GM18907 (cell line): Measurements from ENCODE around the gene TMEM203.
A peak's percentile ranks its signal among the peaks of the same experiment; 100 is the strongest.
"Not testable (repeated sequence)": the region's sequence is repeated elsewhere in the genome, so short reads cannot be mapped to it uniquely, and the experiment has no call there.

ENCODE experiments used
- ATAC-seq: cut with Tn5 transposase; IDR thresholded peaks from one replicate; pipeline ENCODE4 v1.9.1; 2021; ENCODE audit warnings: mild to moderate bottlenecking, moderate library complexity; ENCODE audit not compliant: unreplicated experiment

Gene TMEM203, protein sequence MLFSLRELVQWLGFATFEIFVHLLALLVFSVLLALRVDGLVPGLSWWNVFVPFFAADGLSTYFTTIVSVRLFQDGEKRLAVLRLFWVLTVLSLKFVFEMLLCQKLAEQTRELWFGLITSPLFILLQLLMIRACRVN

GRCh38 chr9:137205126-137206069, at the start of gene TMEM203, which contains the start of gene NDOR1:
Gene TMEM203 (minus strand): TSS chr9:137205648. CDS start chr9:137205414, 234 bp downstream.
Gene NDOR1 (plus strand): TSS chr9:137205700. CDS start chr9:137205778, 78 bp downstream.
- peak; percentile 56 for ATAC-seq

GRCh38 chr9:137254624-137255447, 49.4 kb upstream of the TMEM203 start, which contains the start of gene NELFB:
Gene NELFB (plus strand): TSS chr9:137255327.
- ATAC-seq = peak; percentile 74

DNA sequence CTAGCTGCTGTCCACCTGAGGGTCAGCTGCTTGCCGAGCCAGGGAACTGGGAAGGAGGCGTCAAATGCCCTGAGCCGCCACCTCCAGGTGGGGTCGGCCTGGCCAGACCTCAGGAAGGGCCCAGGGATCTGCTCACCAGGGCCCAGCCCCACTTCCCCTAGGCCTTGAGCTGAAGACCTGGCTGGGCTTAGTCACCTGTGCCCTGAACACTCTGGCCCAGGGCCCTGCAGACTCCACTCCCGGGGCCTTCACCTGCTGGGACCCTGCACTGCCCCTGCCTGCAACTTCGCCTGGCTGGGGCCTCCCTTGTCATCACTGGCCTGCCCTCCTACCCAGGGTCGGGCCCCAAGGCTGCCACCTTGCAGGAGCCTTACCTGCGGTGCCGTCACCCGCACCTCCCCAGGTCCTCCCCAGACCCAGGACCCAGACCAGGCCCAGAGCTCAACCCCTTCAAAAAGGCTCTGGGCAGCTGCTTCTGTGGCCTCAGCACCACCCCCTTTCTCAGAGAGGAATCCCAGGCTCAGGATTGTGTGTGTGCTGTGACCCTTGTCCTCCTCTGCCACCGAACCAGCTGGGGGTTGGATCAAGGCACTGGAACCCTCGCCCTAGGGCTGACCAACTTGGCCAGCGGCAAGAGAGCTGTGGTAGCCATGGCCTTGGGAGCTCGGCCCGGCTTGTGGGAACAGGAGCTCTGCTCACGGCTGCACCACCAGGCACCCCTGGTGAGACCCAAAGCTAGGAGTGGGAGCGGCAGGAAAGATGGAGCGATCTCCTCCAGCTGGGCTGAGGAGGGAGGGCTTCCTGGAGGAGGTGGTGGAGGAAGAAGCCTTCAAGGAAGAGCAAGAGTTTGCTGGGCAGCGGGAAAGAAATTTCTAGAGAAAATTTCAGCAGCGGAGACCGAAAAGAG, 48.5 kb upstream of the TMEM203 start:
- ATAC-seq = no peak

DNA sequence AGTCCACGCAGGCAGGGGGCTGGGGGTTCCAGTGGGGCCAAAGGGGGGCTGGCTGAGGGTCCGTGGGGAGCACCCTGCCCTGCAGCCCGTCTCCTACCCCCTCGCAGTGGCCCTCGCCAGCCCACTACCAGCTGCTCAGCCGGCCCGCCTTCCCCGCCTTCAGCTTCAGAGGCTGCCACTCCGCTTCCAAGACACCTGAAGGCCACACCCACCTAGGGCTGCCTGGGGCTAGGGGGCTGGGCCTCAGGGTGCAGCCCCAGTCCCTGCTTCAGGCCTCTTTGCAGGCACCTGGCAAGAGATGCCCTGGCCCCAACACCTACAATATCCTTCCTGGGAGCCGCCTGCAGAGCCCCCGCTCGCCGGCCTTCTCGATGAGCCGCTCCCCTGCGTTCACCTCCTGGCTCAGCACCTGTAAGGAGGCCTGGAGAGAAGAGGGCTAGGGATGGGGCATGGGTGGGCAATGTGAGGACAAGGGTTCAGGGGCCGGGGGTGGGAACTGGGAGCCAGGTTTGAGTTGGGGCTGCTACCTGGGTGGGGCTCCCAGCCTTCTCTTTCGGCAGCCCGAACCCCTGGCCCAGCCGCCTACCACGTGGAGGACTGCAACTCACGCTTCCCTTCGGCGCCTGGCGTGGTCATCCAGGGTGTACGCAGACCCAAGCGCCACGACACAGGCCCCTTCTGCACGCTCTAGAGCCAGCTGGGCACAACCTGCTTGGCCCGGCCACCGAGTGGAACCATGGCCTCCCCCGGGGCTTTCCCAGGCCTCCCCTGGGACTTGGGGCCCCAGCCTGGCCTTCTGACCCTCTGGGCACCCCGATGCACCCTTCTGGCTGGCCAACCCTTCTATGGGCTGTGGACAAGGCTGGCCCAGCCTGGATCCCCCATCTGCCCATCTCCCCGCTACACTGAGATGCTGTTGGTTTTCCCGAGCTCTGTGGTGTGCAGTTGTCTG, 47.4 kb upstream of the TMEM203 start:
- no peak for ATAC-seq

GRCh38 chr9:137251490-137252268, 46.2 kb upstream of the TMEM203 start:
- ATAC-seq = no peak

- ATAC-seq = no peak
These were observed 45.7 kb upstream of the TMEM203 start, which contains the start of gene STPG3 for GRCh38 chr9:137251194-137251461. Gene STPG3 (plus strand): TSS chr9:137251286. CDS start chr9:137251287, 1 bp downstream.

DNA sequence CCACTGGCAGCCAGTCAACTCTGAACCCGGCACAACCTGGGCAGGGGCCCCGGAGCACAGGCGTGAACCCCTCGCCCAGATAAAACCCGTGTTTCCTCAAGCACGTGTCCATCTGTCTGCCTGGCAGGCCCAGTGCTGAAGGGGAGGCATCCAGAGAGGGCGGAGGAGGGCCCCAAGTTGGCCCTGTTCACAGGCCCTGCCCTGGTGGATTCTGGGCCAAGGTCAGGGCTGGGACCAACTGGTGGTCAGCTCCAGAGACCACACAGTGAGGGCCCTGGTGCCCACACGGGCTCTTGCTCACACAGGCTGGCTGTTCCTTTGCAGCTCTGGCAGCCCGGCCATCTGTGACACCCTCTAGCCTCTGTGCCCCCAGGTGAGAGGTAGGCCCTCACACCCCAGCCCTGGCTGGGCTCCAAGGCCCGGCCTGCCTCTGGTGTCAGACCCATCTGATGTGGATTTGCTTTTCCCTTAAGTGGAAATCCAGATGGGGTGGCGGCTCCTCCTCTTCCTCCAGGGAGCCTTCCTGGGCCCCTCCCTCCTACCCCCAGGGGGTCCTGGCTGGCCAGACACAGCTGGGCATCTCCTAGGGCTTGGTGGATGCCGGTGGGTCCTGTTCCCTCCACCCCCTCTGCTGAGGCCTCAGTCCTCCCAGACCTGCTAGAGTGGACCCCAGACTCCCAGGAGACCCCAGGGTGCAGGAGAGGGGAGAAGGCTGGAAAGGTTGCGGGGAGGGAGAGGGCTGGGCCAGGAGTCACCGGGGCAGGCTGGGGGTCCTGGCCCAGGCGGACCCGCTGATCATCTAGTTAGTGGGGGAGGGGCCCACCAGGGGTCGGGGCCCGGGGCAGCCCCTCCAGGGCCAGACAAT, 45.1 kb upstream of the TMEM203 start:
- ATAC-seq = no peak

GRCh38 chr9:137247916-137248175, 42.4 kb upstream of the TMEM203 start:
- no peak for ATAC-seq

DNA sequence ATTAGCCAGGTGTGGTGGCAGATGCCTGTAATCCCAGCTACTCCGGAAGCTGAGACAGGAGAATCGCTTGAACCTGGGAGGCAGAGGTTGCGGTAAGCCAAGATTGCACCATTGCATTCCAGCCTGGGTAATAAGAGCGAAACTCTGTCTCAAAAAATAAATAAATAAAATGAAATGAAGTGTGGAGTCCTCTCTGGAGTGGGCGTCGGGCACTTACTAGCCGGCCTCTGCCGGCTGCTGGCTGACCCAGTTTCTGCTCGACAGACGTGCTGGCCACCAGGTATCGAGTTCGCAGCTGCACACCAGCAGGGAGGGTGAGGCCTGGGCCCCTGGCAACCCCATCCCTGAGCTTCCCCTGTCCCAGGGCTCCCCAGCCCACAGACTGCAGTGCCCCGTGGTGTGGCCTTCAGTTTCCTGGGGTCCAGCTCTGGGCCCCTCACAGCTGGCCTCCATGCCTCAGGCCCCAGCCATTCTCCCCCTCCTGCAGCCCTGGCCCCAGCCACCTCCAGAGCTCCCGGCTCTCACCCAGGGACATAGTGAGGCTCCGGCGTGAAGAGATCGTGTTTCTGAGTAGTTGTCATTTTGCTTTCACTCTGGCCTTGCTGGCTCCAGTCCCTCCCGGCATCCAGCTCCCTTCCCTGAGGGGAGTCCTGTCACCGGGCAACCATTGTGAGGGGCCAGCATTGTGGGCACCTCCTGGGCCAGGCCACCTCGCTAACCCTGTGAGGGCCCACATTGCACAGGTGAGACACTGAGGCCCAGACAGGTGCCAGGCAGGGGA, 41.9 kb upstream of the TMEM203 start:
- no peak for ATAC-seq

DNA sequence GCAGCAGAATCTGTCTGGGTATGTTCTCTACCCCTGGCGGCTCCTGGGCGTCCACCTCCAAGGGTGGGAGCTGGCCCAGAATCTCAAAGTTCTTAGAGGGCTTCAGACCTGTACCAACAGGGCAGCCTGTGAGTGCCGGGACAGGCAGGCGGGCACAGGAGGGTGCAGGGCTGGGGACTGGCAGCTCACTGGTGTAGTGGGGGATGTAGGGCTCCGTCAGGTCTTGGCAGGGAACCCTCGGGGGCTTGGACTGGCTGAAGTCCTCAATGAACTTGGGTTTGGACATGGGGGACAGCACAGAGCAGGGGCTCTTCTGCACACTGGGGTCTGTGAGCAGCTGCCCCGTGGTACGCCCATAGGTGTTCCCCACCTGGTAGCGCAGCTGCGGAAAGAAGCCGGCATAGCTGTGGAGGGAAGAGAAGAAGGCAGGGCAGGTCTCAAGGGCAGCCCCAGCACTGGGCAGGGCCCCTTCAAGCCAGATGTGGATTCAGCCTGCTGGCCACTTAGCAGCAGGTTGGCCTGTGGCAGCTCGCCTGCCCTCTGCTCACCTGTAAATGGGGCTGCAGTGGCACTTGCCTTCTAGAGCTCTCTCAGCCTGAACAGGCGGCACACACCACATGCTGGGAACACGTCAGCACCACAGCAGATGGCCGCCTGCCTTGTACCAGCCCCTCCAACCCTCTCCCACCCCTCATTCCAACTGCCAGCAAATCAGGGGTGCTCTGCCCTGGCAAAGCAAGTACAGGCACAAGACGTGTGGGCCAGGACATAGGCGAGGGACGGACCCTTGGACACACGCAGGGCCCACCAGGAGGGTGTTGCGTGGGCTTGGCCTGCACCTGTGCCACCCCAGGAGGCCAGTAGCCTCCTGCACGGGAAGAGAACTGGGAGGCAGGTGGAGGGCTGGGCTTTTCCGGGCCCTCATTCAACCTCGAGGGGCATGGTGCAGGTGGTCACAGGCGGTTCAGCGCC, 40.3 kb upstream of the TMEM203 start:
- ATAC-seq = no peak

DNA sequence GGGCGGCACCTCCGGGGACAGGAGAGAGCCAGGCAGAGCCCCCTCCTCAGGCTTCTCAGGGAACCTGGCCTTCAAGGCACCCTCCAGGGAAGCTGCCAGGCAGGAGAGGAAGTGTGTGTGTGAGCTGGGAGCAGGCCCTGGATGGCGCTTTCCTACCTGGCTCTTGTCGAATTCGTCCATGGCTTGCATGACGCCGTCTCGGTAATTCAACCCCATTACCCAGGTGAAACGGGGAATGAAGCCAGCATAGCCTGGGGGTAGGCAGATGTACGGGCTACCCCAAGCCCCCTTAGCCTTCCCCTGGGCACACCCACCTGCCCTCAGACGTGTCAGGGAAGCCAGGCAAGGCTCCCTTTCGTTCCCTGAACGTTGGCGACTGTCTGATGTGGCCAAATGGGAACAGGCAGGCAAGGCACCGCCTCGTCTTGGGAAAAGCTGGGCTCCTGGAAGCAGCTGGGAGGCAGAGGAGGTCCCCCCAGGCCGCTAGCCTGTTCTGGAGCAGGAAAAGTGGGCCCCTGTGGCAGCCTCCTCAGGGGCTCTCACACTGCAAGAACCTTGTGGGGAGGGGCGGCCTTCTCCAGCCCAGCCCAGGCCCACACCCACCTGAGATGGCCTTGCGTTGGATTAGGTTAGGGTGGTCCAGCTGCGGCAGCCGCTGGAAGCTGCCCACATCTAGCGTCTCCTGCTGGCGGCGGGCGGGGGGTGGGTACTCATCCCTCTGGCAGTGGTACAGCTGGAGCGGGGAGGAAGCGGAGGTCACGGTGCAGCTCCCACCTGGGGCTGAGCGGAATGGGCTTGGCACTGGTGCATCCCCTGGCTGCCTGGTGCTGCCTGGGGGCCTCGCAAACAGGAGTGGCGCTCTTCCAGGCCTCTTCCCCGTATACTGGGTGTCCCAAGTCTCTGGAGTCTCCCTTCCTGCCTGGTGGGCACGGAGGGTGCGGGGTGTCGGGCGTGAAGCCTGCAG, 39.3 kb upstream of the TMEM203 start:
- no peak for ATAC-seq

DNA sequence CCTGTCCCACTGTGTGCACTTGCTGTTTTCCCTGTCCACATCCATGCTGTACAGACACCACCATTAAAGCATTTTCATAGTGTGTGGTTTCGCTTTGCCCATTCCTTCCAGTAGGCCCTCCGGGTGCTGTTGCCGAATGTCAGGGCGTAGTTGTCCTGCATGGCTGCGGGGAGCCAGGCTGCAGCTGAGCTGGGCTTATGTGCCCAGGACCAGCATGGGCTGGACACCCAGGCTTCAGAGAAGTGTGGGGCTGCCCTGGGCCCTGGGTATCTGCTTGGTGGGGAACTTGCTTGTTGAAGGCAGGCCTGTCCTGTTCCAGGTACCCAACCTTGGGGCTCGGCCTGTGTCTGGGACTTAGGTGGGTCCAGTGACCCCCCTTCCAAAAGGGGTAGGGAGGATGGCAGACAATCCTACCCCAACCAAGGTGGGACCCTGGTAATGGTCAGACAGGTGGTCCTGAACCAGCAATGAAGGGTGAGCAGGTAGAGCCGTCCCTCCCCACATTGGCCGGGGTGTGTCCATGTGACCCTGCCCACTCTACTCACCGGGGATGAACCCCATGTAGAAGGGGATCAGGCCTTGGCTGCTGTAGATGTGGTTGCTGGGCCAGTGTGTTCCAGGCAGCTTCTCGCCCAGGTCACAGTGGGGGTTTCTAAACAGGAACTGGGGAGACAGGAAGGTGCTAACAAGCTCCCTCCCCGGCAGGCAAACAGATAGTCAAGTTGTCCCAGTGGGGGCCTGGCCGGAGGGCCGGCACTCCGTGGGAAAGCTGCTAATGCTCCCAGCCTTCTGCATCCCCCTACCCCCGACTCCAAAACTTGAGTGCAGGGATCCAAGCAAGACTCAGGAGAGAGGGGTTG, 38.4 kb upstream of the TMEM203 start:
- no peak for ATAC-seq

- ATAC-seq = not testable (repeated sequence)
These were observed 37.8 kb upstream of the TMEM203 start for GRCh38 chr9:137243266-137243625.
